ENCODE data around the gene NYAP1. TPM values are rescaled to one million over a fixed set of nuclear protein-coding genes. Genes with fewer than 3 reads are reported as not detected.

Gene NYAP1
- total RNA-seq, 1 donor from 2014 or later, result 1.2 TPM

GRCh38 chr7:100441641-100442535 is 41.8 kb upstream of the NYAP1 start:
- Histone ChIP-seq H3F3A (ENCODE audit: low read depth) (peaks cover 14% of the 10 kb centered on the region), H3K79me2 (ENCODE audit: low read depth) (no peaks in the 10 kb centered on the region), H3K36me3 (no peaks in the 10 kb centered on the region), H4K20me1 (ENCODE audit: low read depth) (no peaks in the 10 kb centered on the region), H3K27ac (no peak overlapping the region), H2AFZ (replicated peaks) (no peak overlapping the region), H3K4me2 (no peak overlapping the region), H3K27me3 (no peaks in the 10 kb centered on the region), H3K9ac (no peak overlapping the region), H3K4me1 (no peaks in the 10 kb centered on the region), H3K9me3 (ENCODE audit: low read depth) (no peaks in the 10 kb centered on the region), H3K4me3 (no peak overlapping the region)
- TF ChIP-seq EZH2 (IDR thresholded peaks at IDR 0.05) (no peak), CTCF (IDR thresholded peaks at IDR 0.05) (no peak), EZH2phosphoT487 (IDR thresholded peaks at IDR 0.05) (no peak)
- peaks cover 26% of the 10 kb centered on the region for H3K4me1 Mint-ChIP-seq
- peaks cover 2% of the 10 kb centered on the region for H3K36me3 Mint-ChIP-seq
- peaks cover 2% of the 10 kb centered on the region for H3K27me3 Mint-ChIP-seq (ENCODE audit: insufficient read depth, low read depth)
- H3K4me3 Mint-ChIP-seq, result no peak overlapping the region
- DNase-seq (ENCODE audit: low spot score), result no peak
- no peaks in the 10 kb centered on the region for H3K9me3 Mint-ChIP-seq
- peak overlapping the region; percentile 91 for H3K27ac Mint-ChIP-seq

- Histone ChIP-seq H3K36me3 (no peaks in the 10 kb centered on the region), H3K4me3 (no peak overlapping the region), H4K20me1 (ENCODE audit: low read depth) (no peaks in the 10 kb centered on the region), H3K79me2 (ENCODE audit: low read depth) (no peaks in the 10 kb centered on the region), H3K4me1 (no peaks in the 10 kb centered on the region), H3F3A (ENCODE audit: low read depth) (peaks cover under 1% of the 10 kb centered on the region), H3K9ac (no peak overlapping the region), H2AFZ (replicated peaks) (no peak overlapping the region), H3K4me2 (no peak overlapping the region), H3K9me3 (ENCODE audit: low read depth) (no peaks in the 10 kb centered on the region), H3K27me3 (no peaks in the 10 kb centered on the region), H3K27ac (no peak overlapping the region)
- Mint-ChIP-seq H3K27me3 (ENCODE audit: insufficient read depth, low read depth) (peaks cover 2% of the 10 kb centered on the region), H3K27ac (peak overlapping the region; percentile 90), H3K9me3 (no peaks in the 10 kb centered on the region), H3K4me1 (peaks cover 26% of the 10 kb centered on the region), H3K36me3 (peaks cover 2% of the 10 kb centered on the region), H3K4me3 (peak overlapping the region; percentile 13)
- TF ChIP-seq EZH2 (IDR thresholded peaks at IDR 0.05), result no peak
- no peak for TF ChIP-seq CTCF (IDR thresholded peaks at IDR 0.05)
- TF ChIP-seq EZH2phosphoT487 (IDR thresholded peaks at IDR 0.05), result no peak
- no peak for DNase-seq (ENCODE audit: low spot score)
Measured at GRCh38 chr7:100443096-100443840, 40.5 kb upstream of the NYAP1 start.

GRCh38 chr7:100444311-100445278 is 39.1 kb upstream of the NYAP1 start:
- Mint-ChIP-seq H3K9me3 (no peaks in the 10 kb centered on the region), H3K36me3 (peaks cover 2% of the 10 kb centered on the region), H3K4me1 (peaks cover 28% of the 10 kb centered on the region), H3K4me3 (no peak overlapping the region), H3K27me3 (ENCODE audit: insufficient read depth, low read depth) (peaks cover 2% of the 10 kb centered on the region), H3K27ac (peak overlapping the region; percentile 85)
- no peaks in the 10 kb centered on the region for H3F3A ChIP-seq (ENCODE audit: low read depth)
- H3K79me2 ChIP-seq (ENCODE audit: low read depth), result no peaks in the 10 kb centered on the region
- no peak overlapping the region for H3K27ac ChIP-seq
- H3K36me3 ChIP-seq, result no peaks in the 10 kb centered on the region
- H3K9me3 ChIP-seq (ENCODE audit: low read depth), result no peaks in the 10 kb centered on the region
- no peaks in the 10 kb centered on the region for H4K20me1 ChIP-seq (ENCODE audit: low read depth)
- DNase-seq (ENCODE audit: low spot score), result no peak
- TF ChIP-seq EZH2 (IDR thresholded peaks at IDR 0.05) (no peak), CTCF (IDR thresholded peaks at IDR 0.05) (no peak), EZH2phosphoT487 (IDR thresholded peaks at IDR 0.05) (no peak)
- H2AFZ ChIP-seq (replicated peaks), result no peak overlapping the region
- no peak overlapping the region for H3K4me2 ChIP-seq
- H3K4me1 ChIP-seq, result no peaks in the 10 kb centered on the region
- H3K9ac ChIP-seq, result no peak overlapping the region
- H3K27me3 ChIP-seq, result no peaks in the 10 kb centered on the region
- no peak overlapping the region for H3K4me3 ChIP-seq
